ENCODE measurements around the gene HS3ST6.

Gene HS3ST6

GRCh38 chr16:1870365-1871082, 47.7 kb downstream of the HS3ST6 start:
- no peaks in the 10 kb centered on the region for H3K9me2 ChIP-seq (replicated peaks; ENCODE audit: low read depth, low read length)
- no peak overlapping the region for H3K4me3 ChIP-seq (ENCODE audit: low read length, poor library complexity, severe bottlenecking)
- no peaks in the 10 kb centered on the region for H3F3A ChIP-seq (ENCODE audit: low read depth)
- no peaks in the 10 kb centered on the region for H4K20me1 ChIP-seq (ENCODE audit: insufficient read depth, low read length, poor library complexity, severe bottlenecking)
- no peak overlapping the region for H3K9ac ChIP-seq (ENCODE audit: low read depth, low read length, poor library complexity, severe bottlenecking)
- no peak overlapping the region for H2AFZ ChIP-seq (ENCODE audit: low read length)
- TF ChIP-seq CTCF (conservative IDR thresholded peaks at IDR 0.05; ENCODE audit: low read length) (no peak), EZH2phosphoT487 (IDR thresholded peaks at IDR 0.05; ENCODE audit: borderline replicate concordance) (no peak)
- H3K79me2 ChIP-seq (ENCODE audit: insufficient read depth, low read length): no peaks in the 10 kb centered on the region
- H3K36me3 ChIP-seq (ENCODE audit: insufficient read depth, low read length): no peaks in the 10 kb centered on the region
- H3K4me2 ChIP-seq (ENCODE audit: low read depth, low read length, poor library complexity, severe bottlenecking): no peak overlapping the region
- no peaks in the 10 kb centered on the region for H3K4me1 ChIP-seq (ENCODE audit: insufficient read depth, low read length, poor library complexity, severe bottlenecking)
- no peaks in the 10 kb centered on the region for H3K27me3 ChIP-seq (ENCODE audit: insufficient read depth, low read length, poor library complexity, severe bottlenecking)
- H3K9me3 ChIP-seq (ENCODE audit: insufficient read depth, low read depth, low read length): no peaks in the 10 kb centered on the region

GRCh38 chr16:1865902-1866690, 52.1 kb downstream of the HS3ST6 start:
- Histone ChIP-seq H3K4me3 (ENCODE audit: low read length, poor library complexity, severe bottlenecking) (no peak overlapping the region), H3K36me3 (ENCODE audit: insufficient read depth, low read length) (no peaks in the 10 kb centered on the region), H3K9me2 (replicated peaks; ENCODE audit: low read depth, low read length) (no peaks in the 10 kb centered on the region), H3K9ac (ENCODE audit: low read depth, low read length, poor library complexity, severe bottlenecking) (no peak overlapping the region), H2AFZ (ENCODE audit: low read length) (no peak overlapping the region), H3F3A (ENCODE audit: low read depth) (no peaks in the 10 kb centered on the region), H3K9me3 (ENCODE audit: insufficient read depth, low read depth, low read length) (no peaks in the 10 kb centered on the region), H3K4me2 (ENCODE audit: low read depth, low read length, poor library complexity, severe bottlenecking) (no peak overlapping the region), H4K20me1 (ENCODE audit: insufficient read depth, low read length, poor library complexity, severe bottlenecking) (no peaks in the 10 kb centered on the region), H3K4me1 (ENCODE audit: insufficient read depth, low read length, poor library complexity, severe bottlenecking) (no peaks in the 10 kb centered on the region), H3K27me3 (ENCODE audit: insufficient read depth, low read length, poor library complexity, severe bottlenecking) (no peaks in the 10 kb centered on the region), H3K79me2 (ENCODE audit: insufficient read depth, low read length) (no peaks in the 10 kb centered on the region)
- TF ChIP-seq EZH2phosphoT487 (IDR thresholded peaks at IDR 0.05; ENCODE audit: borderline replicate concordance): no peak
- no peak for TF ChIP-seq CTCF (conservative IDR thresholded peaks at IDR 0.05; ENCODE audit: low read length)

GRCh38 chr16:1863681-1864460, 54.3 kb downstream of the HS3ST6 start:
- Histone ChIP-seq H3K36me3 (ENCODE audit: insufficient read depth, low read length) (no peaks in the 10 kb centered on the region), H3K9me3 (ENCODE audit: insufficient read depth, low read depth, low read length) (no peaks in the 10 kb centered on the region), H3K4me3 (ENCODE audit: low read length, poor library complexity, severe bottlenecking) (no peak overlapping the region), H3K79me2 (ENCODE audit: insufficient read depth, low read length) (no peaks in the 10 kb centered on the region), H4K20me1 (ENCODE audit: insufficient read depth, low read length, poor library complexity, severe bottlenecking) (no peaks in the 10 kb centered on the region), H3K9me2 (replicated peaks; ENCODE audit: low read depth, low read length) (no peaks in the 10 kb centered on the region), H3F3A (ENCODE audit: low read depth) (no peaks in the 10 kb centered on the region), H3K4me2 (ENCODE audit: low read depth, low read length, poor library complexity, severe bottlenecking) (no peak overlapping the region), H2AFZ (ENCODE audit: low read length) (no peak overlapping the region), H3K27me3 (ENCODE audit: insufficient read depth, low read length, poor library complexity, severe bottlenecking) (no peaks in the 10 kb centered on the region), H3K9ac (ENCODE audit: low read depth, low read length, poor library complexity, severe bottlenecking) (no peak overlapping the region), H3K4me1 (ENCODE audit: insufficient read depth, low read length, poor library complexity, severe bottlenecking) (no peaks in the 10 kb centered on the region)
- TF ChIP-seq CTCF (conservative IDR thresholded peaks at IDR 0.05; ENCODE audit: low read length): 0 out of 2 replicates have a peak, but pooled peaks have one; percentile 24
- no peak for TF ChIP-seq EZH2phosphoT487 (IDR thresholded peaks at IDR 0.05; ENCODE audit: borderline replicate concordance)

Data from Loucy (cell line).